Panc1 (cell line): Measurements from ENCODE around the gene PCDHA9.

Source experiments
- CTCF ChIP-seq: fragments of 450-650 bp; IDR thresholded peaks from 2 replicates; pipeline ENCODE4 v1.5.1; 2017; ENCODE audit warnings: mild to moderate bottlenecking
- POLR2AphosphoS5 ChIP-seq: IDR thresholded peaks from 2 replicates; pipeline ENCODE4 v1.6.1; 2012; ENCODE audit warnings: mild to moderate bottlenecking, low read depth, low read length, moderate library complexity
- REST ChIP-seq, 2 experiments: IDR thresholded peaks; 2 replicates each; pipeline ENCODE4 v1.6.1; 2011 to 2012; ENCODE audit warnings: low read depth in 2 of 2, control low read depth in 1 of 2, low read length in 1 of 2, mild to moderate bottlenecking in 1 of 2, moderate library complexity in 1 of 2; ENCODE audit not compliant: insufficient read depth in 1 of 2
- SIN3A ChIP-seq: IDR thresholded peaks from 2 replicates; pipeline ENCODE4 v1.6.1; 2012; ENCODE audit warnings: low read depth, mild to moderate bottlenecking, low read length, moderate library complexity, borderline replicate concordance; ENCODE audit not compliant: insufficient read depth

- TF ChIP-seq CTCF (no peak), REST (IDR thresholded peaks at IDR 0.05; ENCODE audit: insufficient read depth in 1 of 2, low read depth in 2 of 2, low read length in 1 of 2) (no peak), POLR2AphosphoS5 (no peak), SIN3A (no peak)
Measured at GRCh38 chr5:140835622-140836510, 12.3 kb upstream of the PCDHA9 start.
